ENCODE measurements around the gene SLC40A1. TPM values are rescaled to one million over a fixed set of nuclear protein-coding genes. Genes with fewer than 3 reads are reported as not detected.

Gene SLC40A1
- total RNA-seq, 1 donor from 2014 or later: 11.4 TPM

- Mint-ChIP-seq H3K27me3 (ENCODE audit: unreplicated experiment) (no peaks in the 10 kb centered on the region), H3K27ac (ENCODE audit: unreplicated experiment) (peak overlapping the region; percentile 90), H3K4me3 (ENCODE audit: unreplicated experiment) (peak overlapping the region; percentile 44), H3K9me3 (ENCODE audit: unreplicated experiment) (peaks cover 5% of the 10 kb centered on the region), H3K4me1 (ENCODE audit: unreplicated experiment) (peaks cover 43% of the 10 kb centered on the region), H3K36me3 (ENCODE audit: unreplicated experiment) (peaks cover 30% of the 10 kb centered on the region)
- DNase-seq (ENCODE audit: extremely low spot score, unreplicated experiment): no peak
- peak; percentile 45 for TF ChIP-seq CTCF (IDR thresholded peaks at IDR 0.05)
Measured at GRCh38 chr2:189569295-189569910, 11.2 kb downstream of the SLC40A1 start.

GRCh38 chr2:189566046-189566445 lies 14.5 kb downstream of the SLC40A1 start:
- TF ChIP-seq CTCF (IDR thresholded peaks at IDR 0.05): no peak
- Mint-ChIP-seq H3K27me3 (ENCODE audit: unreplicated experiment) (no peaks in the 10 kb centered on the region), H3K4me1 (ENCODE audit: unreplicated experiment) (peaks cover 43% of the 10 kb centered on the region), H3K36me3 (ENCODE audit: unreplicated experiment) (peaks cover 29% of the 10 kb centered on the region), H3K9me3 (ENCODE audit: unreplicated experiment) (peaks cover 5% of the 10 kb centered on the region), H3K27ac (ENCODE audit: unreplicated experiment) (peak overlapping the region; percentile 87), H3K4me3 (ENCODE audit: unreplicated experiment) (no peak overlapping the region)
- no peak for DNase-seq (ENCODE audit: extremely low spot score, unreplicated experiment)

GRCh38 chr2:189561371-189562038 lies 19.1 kb downstream of the SLC40A1 start:
- Mint-ChIP-seq H3K27me3 (ENCODE audit: unreplicated experiment) (no peaks in the 10 kb centered on the region), H3K9me3 (ENCODE audit: unreplicated experiment) (peaks cover 4% of the 10 kb centered on the region), H3K4me1 (ENCODE audit: unreplicated experiment) (peaks cover 28% of the 10 kb centered on the region), H3K36me3 (ENCODE audit: unreplicated experiment) (peaks cover 23% of the 10 kb centered on the region), H3K27ac (ENCODE audit: unreplicated experiment) (no peak overlapping the region), H3K4me3 (ENCODE audit: unreplicated experiment) (no peak overlapping the region)
- DNase-seq (ENCODE audit: extremely low spot score, unreplicated experiment): no peak
- TF ChIP-seq CTCF (IDR thresholded peaks at IDR 0.05): no peak

- DNase-seq (ENCODE audit: extremely low spot score, unreplicated experiment): no peak
- Mint-ChIP-seq H3K4me1 (ENCODE audit: unreplicated experiment) (peaks cover 17% of the 10 kb centered on the region), H3K4me3 (ENCODE audit: unreplicated experiment) (no peak overlapping the region), H3K27ac (ENCODE audit: unreplicated experiment) (no peak overlapping the region), H3K27me3 (ENCODE audit: unreplicated experiment) (no peaks in the 10 kb centered on the region), H3K36me3 (ENCODE audit: unreplicated experiment) (peaks cover 22% of the 10 kb centered on the region), H3K9me3 (ENCODE audit: unreplicated experiment) (no peaks in the 10 kb centered on the region)
- no peak for TF ChIP-seq CTCF (IDR thresholded peaks at IDR 0.05)
Measured at GRCh38 chr2:189560273-189560586, 20.4 kb downstream of the SLC40A1 start.

GRCh38 chr2:189559579-189560272 lies 20.9 kb downstream of the SLC40A1 start:
- no peak overlapping the region for H3K4me3 Mint-ChIP-seq (ENCODE audit: unreplicated experiment)
- no peaks in the 10 kb centered on the region for H3K9me3 Mint-ChIP-seq (ENCODE audit: unreplicated experiment)
- H3K27me3 Mint-ChIP-seq (ENCODE audit: unreplicated experiment): no peaks in the 10 kb centered on the region
- TF ChIP-seq CTCF (IDR thresholded peaks at IDR 0.05): no peak
- peaks cover 17% of the 10 kb centered on the region for H3K36me3 Mint-ChIP-seq (ENCODE audit: unreplicated experiment)
- H3K27ac Mint-ChIP-seq (ENCODE audit: unreplicated experiment): no peak overlapping the region
- peaks cover 16% of the 10 kb centered on the region for H3K4me1 Mint-ChIP-seq (ENCODE audit: unreplicated experiment)
- no peak for DNase-seq (ENCODE audit: extremely low spot score, unreplicated experiment)

Data from osteocyte (in vitro differentiated cells).